ENCODE results near the gene LPP. TPM values are rescaled to one million over a fixed set of nuclear protein-coding genes. Genes with fewer than 3 reads are reported as not detected.
A peak's percentile ranks its signal among the peaks of the same experiment; 100 is the strongest.

LPP gene
- total RNA-seq, 4 donors from 2014 or later = 109 to 170 (median 132) TPM

- Histone ChIP-seq H3K36me3 (no peaks in the 10 kb centered on the region), H3K27me3 (no peaks in the 10 kb centered on the region), H3K4me3 (no peak overlapping the region), H3K4me1 (no peaks in the 10 kb centered on the region), H3K9me3 (no peaks in the 10 kb centered on the region), H3K27ac (no peak overlapping the region)
- DNase-seq = no peak
- no peak for TF ChIP-seq CTCF (IDR thresholded peaks at IDR 0.05)
- TF ChIP-seq POLR2A (IDR thresholded peaks at IDR 0.05) = no peak
Measured at GRCh38 chr3:188319569-188319968, 165.6 kb downstream of the LPP start.

- no peaks in the 10 kb centered on the region for H3K9me3 ChIP-seq
Measured at GRCh38 chr3:188320757-188321156, 166.8 kb downstream of the LPP start.

GRCh38 chr3:188321258-188321657, 167.3 kb downstream of the LPP start:
- Histone ChIP-seq H3K4me1 (no peaks in the 10 kb centered on the region), H3K27ac (no peak overlapping the region), H3K27me3 (no peaks in the 10 kb centered on the region), H3K9me3 (no peaks in the 10 kb centered on the region), H3K4me3 (no peak overlapping the region), H3K36me3 (no peaks in the 10 kb centered on the region)
- TF ChIP-seq CTCF (IDR thresholded peaks at IDR 0.05) (no peak), POLR2A (IDR thresholded peaks at IDR 0.05) (no peak)
- no peak for DNase-seq

More at GRCh38 chr3:188320757-188321156, 166.8 kb downstream of the LPP start:
- Histone ChIP-seq H3K4me3 (no peak overlapping the region), H3K27me3 (no peaks in the 10 kb centered on the region), H3K36me3 (no peaks in the 10 kb centered on the region), H3K27ac (no peak overlapping the region), H3K4me1 (no peaks in the 10 kb centered on the region)
- TF ChIP-seq CTCF (IDR thresholded peaks at IDR 0.05) = no peak
- TF ChIP-seq POLR2A (IDR thresholded peaks at IDR 0.05) = no peak
- no peak for DNase-seq

GRCh38 chr3:188322135-188322887, 168.4 kb downstream of the LPP start:
- Histone ChIP-seq H3K4me3 (no peak overlapping the region), H3K27ac (peak overlapping the region in 3 of 4 donors; percentile 33 to 49 (median 35)), H3K4me1 (no peaks in the 10 kb centered on the region), H3K9me3 (no peaks in the 10 kb centered on the region), H3K36me3 (no peaks in the 10 kb centered on the region), H3K27me3 (no peaks in the 10 kb centered on the region)
- TF ChIP-seq CTCF (IDR thresholded peaks at IDR 0.05) (no peak), POLR2A (IDR thresholded peaks at IDR 0.05) (no peak)
- DNase-seq = no peak

- no peaks in the 10 kb centered on the region for H3K4me1 ChIP-seq
- no peaks in the 10 kb centered on the region for H3K36me3 ChIP-seq
- no peaks in the 10 kb centered on the region for H3K9me3 ChIP-seq
- peak overlapping the region; percentile 32 to 49 (median 34) for H3K27ac ChIP-seq
- no peak overlapping the region for H3K4me3 ChIP-seq
- TF ChIP-seq CTCF (IDR thresholded peaks at IDR 0.05) (no peak), POLR2A (IDR thresholded peaks at IDR 0.05) (no peak)
- peak in 1 of 3 donors; percentile 57 for DNase-seq
- no peaks in the 10 kb centered on the region for H3K27me3 ChIP-seq
Measured at GRCh38 chr3:188323067-188323842, 169.3 kb downstream of the LPP start.

All from Peyer's patch (tissue), 4 donors.